Left cardiac atrium (tissue), 2 donors: ENCODE data around the gene KEL. TPM values are rescaled to one million over a fixed set of nuclear protein-coding genes. Genes with fewer than 3 reads are reported as not detected.

ENCODE experiments used
- total RNA-seq, 2 donors: library from RNA; stranded (reverse); fragmentation: NEBNext Ultra II Directional; extraction: Animal tissue kit (Norgen Biotek cat#: 25700); gene quantifications; one replicate each; pipeline ENCODE4 v1.2.1, GENCODE V29; 2021
- donor health status: DM: no; HTN: yes; CAD: no; lungs with severe emphysema.
- donor health status: DM: yes; HTN: yes; CAD: no.

The KEL gene
- total RNA-seq, 2 donors from 2014 or later: 0.15 TPM; not detected in 1

Other genes with a start within 250 kb of the KEL start
- gene PRSS1, start 212.9 kb downstream of the KEL start, total RNA-seq: not detected
- gene PRSS2, start 191.4 kb downstream of the KEL start, total RNA-seq: not detected
- gene EPHB6, start 107.3 kb downstream of the KEL start, total RNA-seq: 10 to 100 TPM in 1 of 2 donors, 1 to 10 TPM in 1; 9.3 to 11.1 TPM
- gene TRPV6, start 76.6 kb downstream of the KEL start, total RNA-seq: under 1 TPM; 0.24 to 0.27 TPM
- not detected for gene TRPV5, start 28.6 kb downstream of the KEL start, total RNA-seq
- not detected for gene LLCFC1, start 22.9 kb downstream of the KEL start, total RNA-seq
- gene OR9A2, start 64.8 kb upstream of the KEL start, total RNA-seq: not detected
- gene OR6V1, start 90.0 kb upstream of the KEL start, total RNA-seq: not detected
- gene PIP, start 169.7 kb upstream of the KEL start, total RNA-seq: not detected
- not detected for gene TAS2R39, start 221.1 kb upstream of the KEL start, total RNA-seq